ENCODE data around the gene AAMDC.
"Not testable (repeated sequence)": the region's sequence is repeated elsewhere in the genome, so short reads cannot be mapped to it uniquely, and the experiment has no call there.

GRCh38 chr11:77891703-77892102, 70.8 kb downstream of the AAMDC start:
- TF ChIP-seq CBX5 (IDR thresholded peaks at IDR 0.05; ENCODE audit: low read depth); ZBTB11 (CRISPR knock-in tag; IDR thresholded peaks at IDR 0.05); SMC3 (IDR thresholded peaks at IDR 0.05; ENCODE audit: borderline replicate concordance, low read length); RAD21 (IDR thresholded peaks at IDR 0.05; ENCODE audit: insufficient read depth, low read depth, low read length); ATF2 (IDR thresholded peaks at IDR 0.05; ENCODE audit: low read length); YY1 (IDR thresholded peaks at IDR 0.05; ENCODE audit: low read depth, low read length); CHD4 (IDR thresholded peaks at IDR 0.05); SIN3A (IDR thresholded peaks at IDR 0.05; ENCODE audit: low read depth, low read length); CTCF (IDR thresholded peaks at IDR 0.05 in 2 of 3, conservative IDR thresholded peaks at IDR 0.05 in 1 of 3; ENCODE audit: control insufficient read depth in 2 of 3, extremely low read depth in 1 of 3, insufficient read depth in 1 of 3, low read depth in 3 of 3, low read length in 3 of 3); EP300 (IDR thresholded peaks at IDR 0.05; ENCODE audit: borderline replicate concordance in 1 of 2, control insufficient read depth in 1 of 2, low read depth in 2 of 2, low read length in 2 of 2); CEBPZ (IDR thresholded peaks at IDR 0.05; ENCODE audit: low read depth, low read length); TCF7 (IDR thresholded peaks at IDR 0.05; ENCODE audit: borderline replicate concordance); POLR2AphosphoS5 (IDR thresholded peaks at IDR 0.05; ENCODE audit: low read length): not testable (repeated sequence)
